Fibroblast of skin of right biceps (primary cell): Measurements from ENCODE around the gene ENPP3.

ENCODE experiments used
- DNase-seq: peaks from one replicate; pipeline ENCODE4 v3.0.0-alpha.2; 2013

ENPP3 gene

DNA sequence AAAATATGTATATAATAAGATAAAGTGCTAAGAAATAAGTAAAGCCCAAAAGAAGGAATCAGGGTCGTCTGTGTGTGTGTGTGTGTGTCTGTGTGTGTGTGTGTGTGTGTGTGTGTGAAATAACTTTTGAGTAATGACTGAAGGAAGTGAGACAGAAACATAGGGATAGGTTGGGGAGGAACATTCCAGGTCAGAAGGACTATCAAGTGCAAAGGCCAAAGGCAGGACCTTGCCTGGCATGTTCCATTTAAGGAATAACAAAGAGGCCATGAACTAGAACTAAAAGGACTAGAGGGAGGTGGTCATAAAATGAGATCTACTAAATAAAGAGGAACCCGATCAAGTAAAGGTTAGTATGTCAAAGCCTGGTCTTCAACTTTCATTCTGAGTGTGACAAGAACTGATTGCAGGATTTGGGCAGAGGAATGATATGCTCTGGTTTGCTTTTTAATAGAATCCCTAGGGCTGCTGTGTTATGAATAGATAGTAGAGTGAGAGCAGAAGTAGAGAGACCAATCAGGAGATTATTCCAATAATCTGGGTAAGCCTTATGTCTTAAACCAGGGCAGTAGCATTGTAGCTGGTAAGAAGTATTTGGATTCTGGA, 6.9 kb downstream of the ENPP3 start:
- DNase-seq, result no peak

DNA sequence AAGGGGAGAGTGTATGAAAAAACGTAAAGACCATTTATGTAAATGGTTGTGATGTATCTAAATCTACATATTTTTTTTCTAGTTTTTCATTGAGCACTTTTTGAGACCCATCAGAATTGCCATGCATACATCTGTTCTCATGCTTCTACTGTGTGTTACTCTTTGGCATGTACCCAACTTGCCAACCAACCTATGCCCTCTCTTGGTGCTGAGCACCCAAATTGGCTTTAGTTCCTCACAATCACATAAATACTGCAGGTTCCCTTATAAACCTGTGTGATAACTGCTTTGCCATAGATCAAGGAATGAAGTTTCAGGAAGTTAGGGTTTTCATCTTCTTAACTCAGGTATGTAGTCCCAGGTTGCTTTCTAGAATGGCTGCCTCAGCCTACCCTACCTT, 7.8 kb downstream of the ENPP3 start:
- no peak for DNase-seq

DNA sequence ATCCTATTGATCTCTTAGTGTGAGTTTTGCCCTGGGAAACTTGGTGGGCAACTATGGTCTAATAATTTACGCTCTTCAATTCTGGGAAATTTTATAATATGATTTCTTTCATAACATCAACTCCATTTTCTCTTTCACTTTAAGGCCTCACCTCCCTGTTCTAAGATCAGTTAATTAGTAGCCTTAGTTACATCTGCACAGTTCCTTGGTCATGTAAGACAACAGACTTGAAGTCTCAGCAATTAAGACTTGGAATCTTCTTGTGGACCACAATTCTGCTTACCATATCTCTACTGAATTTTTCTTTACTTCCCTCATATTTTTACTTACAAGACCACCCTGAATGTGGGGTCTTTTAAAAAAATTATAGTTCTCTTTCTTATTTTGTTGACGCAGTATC, 8.7 kb downstream of the ENPP3 start:
- no peak for DNase-seq

DNA sequence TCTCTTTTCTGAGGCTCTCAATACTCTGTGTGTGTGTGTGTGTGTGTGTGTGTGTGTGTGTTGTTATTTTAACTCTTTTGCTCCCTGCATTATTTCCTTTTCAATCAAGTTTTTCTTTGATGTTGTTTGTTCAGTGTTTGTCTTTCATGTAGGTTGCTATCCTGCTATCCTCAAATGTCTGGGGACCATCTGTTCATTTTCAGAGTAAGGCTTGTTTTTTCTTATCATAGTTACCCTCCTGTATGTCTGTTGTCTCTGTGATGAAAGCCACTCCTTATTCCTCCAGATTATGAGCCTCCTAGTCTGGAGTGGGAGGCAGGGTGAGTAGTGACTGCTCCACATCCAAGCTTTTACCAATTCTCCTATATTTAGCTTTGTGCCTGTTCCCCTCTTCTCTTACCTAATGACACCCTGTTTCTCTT, 9.2 kb downstream of the ENPP3 start:
- DNase-seq, result no peak

DNA sequence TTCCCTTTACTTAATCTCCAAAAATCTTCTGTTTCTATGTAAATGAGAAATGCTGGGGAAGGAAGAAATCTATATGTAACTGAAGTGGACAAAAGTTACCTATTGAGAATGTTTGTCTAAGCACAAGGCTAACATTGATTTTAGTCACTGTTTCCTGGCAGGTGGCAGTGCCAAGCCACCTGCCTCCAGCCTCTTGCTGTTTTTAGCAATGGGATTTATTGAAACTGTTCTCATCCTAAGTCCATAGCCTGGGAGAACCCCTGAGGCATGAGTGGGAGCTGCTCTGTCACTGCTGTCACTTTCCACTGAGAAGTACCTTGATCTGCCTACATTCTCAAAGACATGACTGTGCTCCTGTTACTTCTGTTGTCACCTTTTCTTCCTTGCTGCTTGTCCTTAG, 14.7 kb downstream of the ENPP3 start:
- DNase-seq, result no peak

DNA sequence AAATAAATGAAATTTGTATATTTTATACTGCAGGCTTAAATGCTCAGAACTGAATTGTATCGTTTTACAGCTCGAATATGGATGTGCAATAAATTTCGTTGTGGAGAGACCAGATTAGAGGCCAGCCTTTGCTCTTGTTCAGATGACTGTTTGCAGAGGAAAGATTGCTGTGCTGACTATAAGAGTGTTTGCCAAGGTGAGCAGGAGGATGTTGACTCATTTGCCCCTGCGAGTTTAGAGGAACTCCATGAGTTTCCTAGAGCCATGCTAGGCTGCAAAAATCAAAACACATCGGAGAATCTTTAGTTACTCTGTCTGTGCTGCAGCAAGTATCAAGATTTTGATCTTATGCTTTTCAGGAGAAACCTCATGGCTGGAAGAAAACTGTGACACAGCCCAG, 15.4 kb downstream of the ENPP3 start:
- DNase-seq, result no peak

DNA sequence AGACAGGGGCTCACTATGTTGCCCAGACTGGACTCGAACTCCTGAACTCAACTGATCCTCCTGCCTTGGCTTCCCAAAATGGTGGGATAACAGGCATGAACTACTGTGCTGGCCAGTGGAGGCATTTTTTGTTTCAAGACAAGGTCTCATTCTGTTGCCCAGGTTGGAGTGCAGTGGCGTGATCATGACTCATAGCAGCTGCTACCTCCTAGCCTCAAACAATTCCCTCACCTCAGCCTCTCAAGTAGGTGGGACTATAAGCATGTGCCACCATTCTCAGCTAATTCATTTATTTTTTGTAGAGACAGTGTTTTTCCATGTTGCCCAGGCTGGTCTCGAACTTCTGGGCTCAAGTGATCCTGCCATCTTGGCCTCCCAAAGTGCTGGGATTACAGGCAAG, 17.2 kb downstream of the ENPP3 start:
- DNase-seq, result no peak

DNA sequence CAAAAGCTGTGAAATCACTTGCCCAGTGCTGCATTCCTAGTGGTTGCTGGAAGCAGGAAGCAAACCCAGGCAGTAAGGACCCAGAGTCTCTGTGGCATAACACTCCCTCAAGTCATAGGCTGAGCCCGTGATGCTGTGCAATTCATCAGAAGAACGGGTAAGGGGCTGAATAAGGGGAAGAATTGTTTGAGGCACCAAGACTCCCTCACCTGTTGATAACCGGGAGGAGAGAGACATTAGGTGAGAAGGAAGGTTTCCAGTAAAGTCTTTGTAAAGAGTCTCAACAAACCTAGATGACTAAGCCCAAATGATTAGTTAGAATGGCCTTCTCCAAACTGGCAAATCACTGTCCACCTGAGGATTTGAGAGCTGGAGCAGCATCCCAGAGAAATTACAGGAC, 18.3 kb downstream of the ENPP3 start:
- no peak for DNase-seq

DNA sequence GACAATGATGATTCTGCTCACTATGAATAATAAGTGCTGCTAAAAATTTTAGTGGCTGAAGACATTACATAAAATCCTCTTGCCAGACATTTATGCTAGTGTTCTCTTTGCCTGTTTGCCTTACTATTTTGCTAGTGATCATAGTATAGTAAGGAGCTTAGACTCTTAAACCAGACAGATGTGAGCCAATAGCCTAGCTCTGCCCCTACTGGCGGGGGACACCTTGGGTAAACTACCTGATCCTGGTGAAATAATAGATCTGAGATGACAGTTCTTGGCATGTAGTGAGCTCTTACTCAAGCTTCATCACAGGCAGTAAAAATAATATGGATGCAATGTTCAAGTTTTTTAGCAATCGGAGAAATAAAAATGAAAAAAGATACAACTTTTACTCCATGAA, 18.8 kb downstream of the ENPP3 start:
- DNase-seq, result no peak

DNA sequence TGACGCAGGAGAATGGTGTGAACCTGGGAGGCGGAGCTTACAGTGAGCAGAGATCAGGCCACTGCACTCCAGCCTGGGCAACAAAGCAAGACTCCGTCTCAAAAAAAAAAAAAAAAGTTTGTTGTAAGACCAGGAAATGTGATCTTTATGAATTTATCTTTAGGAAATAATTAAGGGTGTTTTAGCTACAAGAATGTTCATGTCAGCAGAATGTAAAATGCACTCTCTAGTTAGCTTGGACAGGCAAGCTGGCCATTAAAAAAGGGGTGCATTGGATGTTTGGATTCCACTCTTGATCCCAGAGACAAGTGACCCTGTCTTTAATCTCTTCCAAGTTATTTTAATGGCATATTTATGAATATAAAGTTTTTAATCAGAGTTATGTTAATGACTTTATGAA, 19.6 kb downstream of the ENPP3 start:
- DNase-seq, result no peak

DNA sequence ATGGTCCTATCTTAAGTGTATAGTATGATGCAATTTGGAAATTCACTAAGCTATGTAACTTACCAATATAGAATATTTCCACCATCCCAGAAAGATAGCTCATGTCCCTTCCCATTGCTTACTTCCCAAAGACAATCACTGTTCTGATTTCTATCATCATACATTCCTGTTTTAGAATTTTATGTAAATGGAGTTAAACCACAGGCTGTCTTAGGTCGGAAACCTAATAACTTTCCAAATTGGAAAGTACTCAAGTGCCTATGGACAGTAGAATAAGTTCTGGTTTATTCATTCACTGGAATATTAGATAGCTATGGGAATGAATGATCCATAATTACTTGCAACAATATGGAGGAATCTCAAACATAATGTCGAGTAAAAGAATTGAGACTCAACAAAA, 20.1 kb downstream of the ENPP3 start:
- DNase-seq, result no peak

DNA sequence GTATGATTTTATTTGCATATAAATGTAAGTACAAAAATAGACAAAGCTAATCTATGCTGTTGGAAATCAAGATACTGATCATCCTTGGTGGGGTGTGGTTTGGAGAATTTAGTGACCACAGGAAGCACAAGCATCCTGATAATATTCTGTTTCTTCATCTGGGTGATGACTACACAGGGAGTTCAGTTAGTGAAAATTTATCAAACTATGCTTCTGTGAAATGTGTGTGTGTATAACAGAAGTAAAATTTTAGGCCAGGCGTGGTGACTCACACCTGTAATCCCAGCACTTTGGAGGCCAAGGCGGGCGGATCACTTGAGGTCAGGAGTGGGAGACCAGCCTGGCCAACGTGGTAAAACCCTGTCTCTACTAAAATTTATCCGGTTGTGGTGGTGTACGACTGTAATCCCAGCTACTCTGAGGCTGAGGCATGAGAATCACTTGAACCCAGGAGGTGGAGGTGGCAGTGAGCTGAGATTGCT, 20.6 kb downstream of the ENPP3 start:
- DNase-seq, result peak; percentile 56

DNA sequence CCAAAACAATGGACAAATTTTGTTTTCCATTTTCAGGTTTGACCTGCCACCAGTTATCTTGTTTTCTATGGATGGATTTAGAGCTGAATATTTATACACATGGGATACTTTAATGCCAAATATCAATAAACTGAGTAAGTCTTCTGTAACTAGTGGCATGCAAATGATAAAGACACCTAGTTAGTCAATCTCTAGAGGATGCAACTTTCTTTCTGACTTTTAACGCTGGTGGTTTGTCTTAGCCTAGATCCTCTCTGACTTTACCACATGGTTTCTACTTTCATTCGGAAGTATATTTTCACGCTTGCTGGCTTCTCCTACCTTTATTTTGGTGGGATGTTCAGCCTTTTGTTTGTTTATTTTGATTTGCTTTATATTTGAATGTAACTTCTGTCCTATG, 21.2 kb downstream of the ENPP3 start:
- DNase-seq, result no peak

DNA sequence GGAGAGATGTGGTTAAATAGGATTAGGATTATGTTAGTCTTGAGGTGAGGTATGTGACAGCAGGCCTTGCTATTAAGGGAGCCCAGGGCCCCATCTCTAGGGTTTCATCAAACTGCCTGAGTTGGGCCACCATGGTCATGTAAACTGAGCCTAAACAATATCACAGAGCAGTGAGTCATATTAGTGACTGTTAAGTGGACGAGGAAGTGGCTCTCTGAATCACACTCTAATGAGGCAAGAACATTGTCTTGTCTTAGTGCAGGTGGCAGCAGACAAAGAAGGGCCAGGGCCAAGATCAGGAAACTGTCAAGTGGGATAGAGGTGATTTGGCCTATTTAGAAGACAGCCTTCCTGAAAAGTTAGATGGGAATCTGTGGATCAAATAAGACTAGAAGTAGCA, 23.1 kb downstream of the ENPP3 start:
- peak; percentile 21 for DNase-seq

DNA sequence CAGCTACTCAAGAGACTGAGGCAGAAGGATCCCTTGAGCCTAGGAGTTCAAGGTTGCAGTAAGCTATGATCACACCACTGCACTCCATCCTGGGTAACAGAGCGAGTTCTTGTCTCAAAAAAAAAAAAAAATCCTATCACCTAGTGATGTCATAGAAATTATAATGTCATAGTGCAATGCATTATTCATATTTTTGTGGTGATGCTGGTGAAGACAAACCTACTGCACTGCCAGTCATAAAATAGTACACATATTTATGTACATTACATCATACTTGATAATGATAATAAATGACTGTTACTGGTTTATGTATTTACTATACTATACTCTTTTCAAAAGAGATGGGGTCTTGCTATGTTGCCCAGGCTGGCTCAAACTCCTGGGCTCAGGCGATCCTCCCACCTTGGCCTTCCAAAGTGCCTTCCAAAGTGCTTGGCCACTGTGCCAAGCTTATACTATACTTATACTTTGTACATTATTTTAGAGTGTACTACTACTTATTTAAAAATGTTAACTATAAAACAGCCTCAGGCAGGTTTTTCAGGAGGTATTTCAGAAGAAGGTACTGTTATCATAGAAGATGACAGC, 26.6 kb downstream of the ENPP3 start:
- no peak for DNase-seq

DNA sequence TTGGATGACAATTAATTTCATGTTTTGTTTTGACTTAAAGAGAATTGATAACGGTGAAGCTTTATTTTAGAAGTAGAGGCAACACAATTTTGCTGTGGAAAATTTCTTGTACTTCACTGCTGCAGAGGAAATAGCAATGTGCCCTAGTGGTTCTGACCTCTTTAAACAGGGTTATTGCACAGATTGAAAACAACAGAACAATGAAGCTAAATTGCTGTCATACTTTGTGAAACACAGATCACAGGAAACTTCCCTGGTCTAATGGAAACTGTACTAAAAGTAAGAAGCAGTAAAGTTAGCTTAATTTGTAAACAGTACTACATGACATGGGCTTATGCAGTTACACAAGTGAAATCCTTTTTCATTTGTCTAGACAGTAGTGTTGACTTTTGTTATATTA, 32.8 kb downstream of the ENPP3 start:
- DNase-seq, result no peak

DNA sequence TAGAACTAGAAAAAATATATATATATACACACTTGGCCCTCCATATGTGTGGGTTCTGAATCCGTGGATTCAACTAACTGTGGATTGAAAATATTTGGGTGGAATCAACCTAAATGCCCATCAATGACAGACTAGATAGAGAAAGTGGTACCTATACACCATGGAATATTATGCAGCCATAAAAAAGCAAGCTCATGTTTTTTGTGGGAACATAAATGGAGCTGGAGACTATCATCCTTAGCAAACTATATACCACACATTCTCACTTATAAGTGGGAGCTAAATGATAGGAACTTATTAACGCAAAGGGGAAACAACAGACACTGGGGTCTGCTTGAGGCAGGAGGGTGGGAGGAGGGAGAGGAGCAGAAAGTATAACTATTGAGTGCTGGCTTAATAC, 36.1 kb downstream of the ENPP3 start:
- no peak for DNase-seq

DNA sequence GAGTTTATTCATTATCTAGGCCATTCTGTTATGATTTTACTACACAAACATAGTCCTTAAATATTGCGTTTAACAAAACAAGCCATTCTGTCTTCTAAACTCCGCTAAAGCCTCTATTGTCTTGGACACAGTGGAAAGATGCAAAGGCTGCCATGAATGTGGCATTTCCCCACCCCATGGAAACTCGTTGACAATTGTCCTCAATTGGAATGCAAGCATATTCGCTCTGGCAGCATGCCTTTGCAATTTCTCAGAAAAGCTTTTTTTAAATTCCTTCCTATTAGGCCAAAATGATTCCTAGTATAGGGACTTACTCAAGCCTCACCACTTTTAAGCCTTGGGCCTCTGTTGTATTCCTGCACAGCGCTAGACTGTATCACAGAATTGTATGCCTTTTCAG, 41.3 kb downstream of the ENPP3 start:
- no peak for DNase-seq

DNA sequence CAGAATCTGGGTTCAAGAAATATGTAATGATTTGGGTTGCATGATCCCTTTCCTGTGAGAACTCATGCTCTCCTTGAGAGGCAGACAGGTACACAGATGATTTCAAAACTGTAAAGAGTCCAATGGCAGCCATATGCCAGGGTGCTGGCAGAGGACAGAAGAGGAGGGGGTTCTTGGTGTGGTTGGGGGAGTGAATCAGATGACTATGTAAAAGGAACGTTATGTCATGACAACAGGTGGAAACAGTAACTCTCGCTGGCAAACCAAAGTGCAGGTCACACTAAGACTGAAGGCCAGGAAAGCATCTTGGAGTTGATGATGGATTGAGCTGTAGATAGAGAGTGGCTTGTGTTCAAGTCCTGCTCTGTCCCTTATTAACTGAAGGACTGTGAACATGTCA, 43.8 kb downstream of the ENPP3 start:
- no peak for DNase-seq

DNA sequence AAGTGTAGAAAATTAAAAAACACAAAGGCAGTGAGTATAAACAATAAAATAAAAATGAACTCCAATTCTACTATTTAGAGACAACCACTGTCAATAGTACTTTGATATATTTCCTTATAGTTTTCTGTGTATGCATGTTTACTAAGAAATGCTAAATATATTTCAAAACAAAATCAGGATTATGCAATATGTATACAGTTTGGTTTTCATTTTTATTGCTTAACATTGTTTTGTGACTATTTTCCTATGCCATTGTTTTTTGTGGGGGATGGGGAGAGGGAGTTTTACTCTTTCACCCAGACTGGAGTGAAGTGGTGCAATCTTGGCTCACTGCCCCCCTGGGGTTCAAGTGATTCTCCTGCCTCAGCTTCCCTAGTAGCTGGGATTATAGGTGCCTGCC, 44.5 kb downstream of the ENPP3 start:
- DNase-seq, result no peak

DNA sequence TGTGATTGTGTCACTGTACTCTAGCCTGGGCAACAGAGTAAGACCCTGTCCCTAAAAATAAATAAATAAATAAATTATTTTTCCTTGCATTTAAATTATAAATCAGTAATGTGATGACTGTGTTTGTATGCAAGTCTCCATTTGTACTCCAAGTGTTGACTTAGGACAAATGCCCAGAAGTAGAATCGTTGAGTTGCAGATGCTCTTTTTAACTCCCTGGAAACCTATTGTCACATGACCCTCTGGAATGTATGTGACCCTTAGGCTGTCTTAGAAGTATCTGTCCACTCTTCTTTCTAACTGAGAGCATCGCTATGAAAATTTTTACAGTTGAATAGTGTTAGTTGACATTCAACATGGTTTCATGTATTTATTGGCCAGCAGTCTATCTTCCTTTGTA, 45.3 kb downstream of the ENPP3 start:
- no peak for DNase-seq

DNA sequence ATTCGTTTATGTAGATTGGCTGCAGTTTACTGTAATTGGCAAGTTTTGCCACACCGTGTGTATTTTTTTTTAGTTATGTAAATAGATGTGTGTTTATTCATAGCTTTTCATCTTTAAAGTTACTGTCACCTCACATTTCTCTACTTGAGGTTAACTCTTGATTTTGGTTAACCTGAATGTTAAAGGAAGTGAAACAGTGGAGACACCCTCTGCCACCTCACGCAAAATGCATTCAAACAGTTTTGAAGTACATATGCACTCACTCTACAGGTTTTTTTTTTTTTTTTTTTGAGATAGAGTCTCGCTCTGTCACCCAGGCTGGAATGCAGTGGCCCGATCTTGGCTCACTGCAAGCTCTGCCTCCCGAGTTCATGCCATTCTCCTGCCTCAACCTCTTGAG, 46.4 kb downstream of the ENPP3 start:
- no peak for DNase-seq

DNA sequence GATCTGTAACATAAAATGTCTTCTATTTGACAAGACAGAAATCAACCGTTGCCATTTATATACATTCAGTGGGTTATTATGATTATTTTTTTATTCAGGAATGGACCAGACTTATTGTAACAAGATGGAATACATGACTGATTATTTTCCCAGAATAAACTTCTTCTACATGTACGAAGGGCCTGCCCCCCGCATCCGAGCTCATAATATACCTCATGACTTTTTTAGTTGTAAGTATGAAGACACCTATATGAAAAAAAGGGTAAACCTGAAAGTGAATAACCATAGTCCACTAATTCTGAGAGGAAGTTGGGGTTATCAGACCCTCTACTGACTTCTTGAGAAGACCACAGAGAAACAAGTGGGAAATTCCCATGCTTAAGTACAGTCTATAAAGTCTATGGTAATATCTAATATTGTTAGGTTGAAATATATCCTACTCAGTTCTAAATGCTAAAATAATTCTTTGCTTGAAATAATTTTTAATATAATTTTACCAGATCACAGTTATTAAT, 48.2 kb downstream of the ENPP3 start:
- DNase-seq, result no peak

DNA sequence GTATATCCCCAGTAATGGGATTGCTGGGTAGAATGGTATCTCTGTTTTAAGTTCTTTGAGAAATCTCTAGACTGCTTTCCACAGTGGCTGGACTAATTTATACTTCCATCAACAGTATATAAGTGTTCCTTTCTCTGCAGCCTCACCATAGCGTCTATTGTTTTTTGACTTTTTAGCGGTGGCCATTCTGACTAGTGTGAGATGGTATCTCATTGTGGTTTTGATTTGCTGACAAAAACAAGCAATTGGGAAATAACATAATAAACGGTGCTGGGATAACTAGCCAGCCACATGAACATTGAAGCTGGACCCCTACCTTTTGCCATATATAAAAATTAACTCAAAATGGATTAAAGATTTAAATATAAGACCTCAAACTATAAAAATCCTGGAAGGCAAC, 49.9 kb downstream of the ENPP3 start:
- DNase-seq, result no peak

DNA sequence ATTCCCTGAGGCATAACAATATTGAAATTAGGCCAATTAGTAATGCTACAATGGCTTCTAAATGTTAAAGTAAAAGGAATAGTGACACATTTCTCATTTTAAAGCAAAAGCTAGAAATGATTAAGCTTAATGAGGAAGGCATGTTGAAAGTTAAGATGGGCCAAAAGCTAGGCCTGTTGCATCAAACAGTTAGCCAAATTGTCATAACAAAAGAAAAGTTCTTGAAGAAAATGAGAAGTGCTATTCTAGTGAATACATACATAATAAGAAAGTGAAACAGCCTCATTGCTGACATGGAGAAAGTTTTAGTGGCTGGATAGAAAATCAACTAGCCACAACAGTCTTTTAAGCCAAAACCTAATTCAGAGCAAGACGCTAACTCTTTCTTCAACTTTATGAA, 51.2 kb downstream of the ENPP3 start:
- DNase-seq, result no peak
